HFFc6 (cell line): ENCODE measurements around the gene CLK4. TPM values are rescaled to one million over a fixed set of nuclear protein-coding genes. Genes with fewer than 3 reads are reported as not detected.

Source experiments
- DNase-seq: peaks from one replicate; pipeline ENCODE4 v3.0.0-alpha.2; 2018
- H3K27ac Mint-ChIP-seq: 2 replicates; pipeline ENCODE4 v1.8.0; 2020; ENCODE audit warnings: mild to moderate bottlenecking, mixed read lengths
- H3K27me3 Mint-ChIP-seq: 2 replicates; pipeline ENCODE4 v1.8.0; 2021; ENCODE audit warnings: mild to moderate bottlenecking, moderate library complexity, mixed read lengths; ENCODE audit not compliant: insufficient read depth
- H3K36me3 Mint-ChIP-seq: 2 replicates; pipeline ENCODE4 v1.8.0; 2021; ENCODE audit warnings: low read depth, mixed read lengths
- H3K4me1 Mint-ChIP-seq: 2 replicates; pipeline ENCODE4 v1.8.0; 2020; ENCODE audit warnings: low read depth, mixed read lengths
- H3K4me3 Mint-ChIP-seq: 2 replicates; pipeline ENCODE4 v1.8.0; 2020; ENCODE audit warnings: mild to moderate bottlenecking, moderate library complexity, mixed read lengths
- H3K9me3 Mint-ChIP-seq: 2 replicates; pipeline ENCODE4 v1.8.0; 2020; ENCODE audit warnings: mild to moderate bottlenecking, mixed read lengths
- long read RNA-seq: library from polyadenylated mRNA; unstranded; transcript quantifications from one replicate; pipeline ENCODE4 v2.0.0, GENCODE V29; 2019
- total RNA-seq, 6 experiments: library from RNA; stranded (reverse); fragmentation: NEBNext Ultra II Directional; extraction: Animal tissue kit (Norgen Biotek cat#: 25700); gene quantifications; 2 replicates in 1 of 6; 3 replicates in 5 of 6; pipeline ENCODE4 v1.2.3, GENCODE V29; 2021
- TF ChIP-seq, protein P1 (sequence below): fragments of 200-600 bp; sonication (generic); IDR thresholded peaks from 2 replicates; pipeline ENCODE4 v1.5.0; 2021; ENCODE audit warnings: antibody characterized with exemption, mild to moderate bottlenecking

The CLK4 gene
- total RNA-seq: 10 to 100 TPM in 2 of 6 experiments, 1 to 10 TPM in 4; 8.5 to 11.7 (median 8.8) TPM
- long read RNA-seq, transcript CLK4-201 (13 exons, 2,568 nt): major isoform, 5 of 15 reads
- long read RNA-seq, partial matches to known transcripts: 2 of 15 reads
- long read RNA-seq, other reads (novel, unspliced or antisense): 6 of 15 reads

DNA sequence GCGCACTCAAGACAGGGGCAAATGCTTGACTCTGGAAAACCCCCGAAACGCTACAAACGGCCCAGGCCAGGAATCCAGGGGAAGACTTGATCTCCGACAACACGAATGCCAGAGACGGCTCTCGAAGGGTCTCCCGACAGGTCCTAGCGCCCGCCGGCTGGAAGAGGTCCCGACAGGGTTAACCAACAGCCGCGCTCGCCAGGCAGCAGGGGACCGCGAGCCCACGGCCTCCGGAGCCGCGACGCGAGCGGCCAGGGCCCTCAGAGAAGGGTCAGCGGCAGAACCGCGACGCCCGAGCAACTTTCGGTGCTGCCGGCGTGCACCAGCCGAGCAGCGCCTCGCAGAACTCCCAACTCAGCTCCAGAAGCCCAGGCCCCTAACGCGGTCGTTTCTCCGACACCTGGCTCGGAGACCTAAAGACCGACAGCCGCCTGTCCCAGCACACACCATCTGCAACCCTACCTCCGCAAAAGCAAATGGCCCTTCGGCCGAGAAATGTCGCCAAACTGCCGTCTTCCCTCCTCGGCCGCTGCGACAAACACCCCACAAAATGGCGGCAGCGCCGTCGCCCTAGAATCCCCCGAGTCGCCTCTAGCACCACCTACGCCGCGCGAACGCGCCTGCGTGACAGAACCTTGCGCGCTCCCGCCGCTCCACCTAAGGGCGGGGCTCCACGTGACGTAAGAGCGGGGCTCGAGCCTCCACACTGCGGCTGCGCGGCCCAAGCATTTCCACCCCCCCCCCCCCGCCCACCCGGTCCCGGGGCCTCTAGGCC is at the start of gene CLK4:
Gene CLK4, minus strand, starts transcription at position 567 of the 775 bp plus-strand sequence. CDS start 3,634 bp downstream, outside the sequence.
- Mint-ChIP-seq H3K36me3 (peaks cover 11% of the 10 kb centered on the region), H3K9me3 (no peaks in the 10 kb centered on the region), H3K27me3 (peaks cover 4% of the 10 kb centered on the region), H3K4me1 (peaks cover 32% of the 10 kb centered on the region), H3K4me3 (peak within 1 kb of the TSS; percentile 92), H3K27ac (peak within 1 kb of the TSS; percentile 98)
- DNase-seq: peak; percentile 91
- TF ChIP-seq, protein P1, sequence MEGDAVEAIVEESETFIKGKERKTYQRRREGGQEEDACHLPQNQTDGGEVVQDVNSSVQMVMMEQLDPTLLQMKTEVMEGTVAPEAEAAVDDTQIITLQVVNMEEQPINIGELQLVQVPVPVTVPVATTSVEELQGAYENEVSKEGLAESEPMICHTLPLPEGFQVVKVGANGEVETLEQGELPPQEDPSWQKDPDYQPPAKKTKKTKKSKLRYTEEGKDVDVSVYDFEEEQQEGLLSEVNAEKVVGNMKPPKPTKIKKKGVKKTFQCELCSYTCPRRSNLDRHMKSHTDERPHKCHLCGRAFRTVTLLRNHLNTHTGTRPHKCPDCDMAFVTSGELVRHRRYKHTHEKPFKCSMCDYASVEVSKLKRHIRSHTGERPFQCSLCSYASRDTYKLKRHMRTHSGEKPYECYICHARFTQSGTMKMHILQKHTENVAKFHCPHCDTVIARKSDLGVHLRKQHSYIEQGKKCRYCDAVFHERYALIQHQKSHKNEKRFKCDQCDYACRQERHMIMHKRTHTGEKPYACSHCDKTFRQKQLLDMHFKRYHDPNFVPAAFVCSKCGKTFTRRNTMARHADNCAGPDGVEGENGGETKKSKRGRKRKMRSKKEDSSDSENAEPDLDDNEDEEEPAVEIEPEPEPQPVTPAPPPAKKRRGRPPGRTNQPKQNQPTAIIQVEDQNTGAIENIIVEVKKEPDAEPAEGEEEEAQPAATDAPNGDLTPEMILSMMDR: no peak

DNA sequence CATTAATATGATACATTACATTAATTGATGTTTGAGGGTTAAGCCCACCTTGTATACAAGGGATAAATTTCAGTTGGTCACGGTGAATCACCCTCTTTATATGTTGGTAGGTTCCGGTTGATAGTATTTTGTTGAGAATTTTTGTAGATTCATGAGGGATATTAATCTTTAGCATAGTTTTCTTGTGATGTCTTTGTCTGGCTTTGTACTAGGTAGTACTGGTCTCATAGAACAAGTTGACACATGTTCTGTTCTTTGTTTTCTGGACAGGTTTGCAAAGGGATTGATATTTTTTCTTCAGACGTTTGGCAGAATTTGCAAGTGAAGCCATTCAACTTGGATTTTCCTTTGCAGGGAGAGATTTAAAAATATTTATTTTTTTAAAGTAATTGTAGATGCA is 49.1 kb upstream of the CLK4 start:
- Mint-ChIP-seq H3K36me3 (no peaks in the 10 kb centered on the region; the same call in 1 of the 2 replicates), H3K4me1 (no peaks in the 10 kb centered on the region), H3K4me3 (no peak overlapping the region), H3K27me3 (peaks cover 2% of the 10 kb centered on the region), H3K27ac (no peak overlapping the region), H3K9me3 (peaks cover 14% of the 10 kb centered on the region)
- no peak for DNase-seq
- TF ChIP-seq, protein P1: no peak

DNA sequence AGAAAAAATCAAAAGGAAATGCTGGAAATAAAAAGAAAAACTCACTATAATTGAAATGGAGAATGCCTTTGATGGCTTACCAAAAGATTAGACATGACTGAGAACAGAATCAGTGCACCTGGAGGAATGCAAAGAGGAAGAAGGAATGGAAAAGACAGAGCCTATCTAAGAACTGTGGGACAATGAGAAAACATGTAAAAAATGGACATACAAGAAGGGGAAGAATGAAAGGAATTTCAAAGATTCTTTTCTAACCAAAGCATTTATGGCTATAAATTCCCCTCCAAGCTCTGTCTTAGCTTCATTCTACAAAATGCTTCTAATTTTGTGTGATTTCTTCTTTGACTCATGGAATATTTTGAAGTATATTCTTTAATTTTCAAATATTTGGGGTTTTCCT is 47.5 kb upstream of the CLK4 start:
- H3K27me3 Mint-ChIP-seq: peaks cover 4% of the 10 kb centered on the region
- no peaks in the 10 kb centered on the region for H3K36me3 Mint-ChIP-seq
- TF ChIP-seq, protein P1: no peak
- peak; percentile 11 for DNase-seq
- H3K4me1 Mint-ChIP-seq: no peaks in the 10 kb centered on the region
- no peak overlapping the region for H3K27ac Mint-ChIP-seq
- H3K4me3 Mint-ChIP-seq: no peak overlapping the region
- peaks cover 12% of the 10 kb centered on the region for H3K9me3 Mint-ChIP-seq

DNA sequence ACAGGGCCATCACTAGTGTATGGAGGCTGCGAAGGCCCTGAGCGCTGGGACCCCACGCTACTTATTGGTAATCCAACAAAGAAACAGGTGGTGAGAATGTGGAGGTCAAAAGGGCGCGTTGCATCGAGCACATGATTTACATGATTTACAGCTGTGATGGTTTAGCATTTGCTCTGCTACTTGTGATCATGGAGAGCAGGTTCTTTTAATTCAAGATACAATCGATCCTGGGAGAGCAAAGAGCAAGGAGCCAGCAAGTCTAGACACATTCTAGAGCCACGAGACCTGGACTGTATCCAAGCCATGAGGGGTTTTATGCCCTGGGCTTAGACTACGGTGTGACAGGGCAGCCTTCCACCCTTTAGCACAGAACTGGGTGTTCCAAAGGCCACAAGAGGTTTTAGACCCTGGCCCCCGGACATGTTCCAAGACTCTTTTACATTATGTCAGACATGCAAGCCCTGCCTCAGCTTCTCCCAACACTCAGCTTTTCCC is 47.0 kb upstream of the CLK4 start:
- H3K27ac Mint-ChIP-seq: no peak overlapping the region
- no peak overlapping the region for H3K4me3 Mint-ChIP-seq
- TF ChIP-seq, protein P1: no peak
- H3K4me1 Mint-ChIP-seq: no peaks in the 10 kb centered on the region
- DNase-seq: no peak
- H3K36me3 Mint-ChIP-seq: no peaks in the 10 kb centered on the region
- peaks cover 4% of the 10 kb centered on the region for H3K27me3 Mint-ChIP-seq
- H3K9me3 Mint-ChIP-seq: peaks cover 16% of the 10 kb centered on the region

DNA sequence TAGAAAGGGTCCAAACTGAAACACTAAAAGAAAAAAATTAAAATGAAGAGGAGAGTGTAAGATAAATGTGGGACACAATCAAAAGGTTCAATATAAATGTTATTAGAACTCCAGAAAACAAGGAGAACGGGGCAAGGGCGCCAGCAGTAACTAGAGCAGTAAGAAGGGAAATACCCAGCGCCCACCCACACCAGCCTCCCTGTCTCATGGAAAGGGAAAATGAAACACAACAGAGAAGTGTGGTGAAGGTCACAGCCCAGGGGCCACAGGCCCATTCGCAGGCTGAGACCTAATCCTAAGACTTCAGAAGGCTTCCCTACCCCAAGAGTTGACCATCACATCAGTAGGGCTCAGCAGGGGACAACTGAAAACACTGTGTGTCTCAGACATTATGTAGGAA is 45.8 kb upstream of the CLK4 start:
- peaks cover 16% of the 10 kb centered on the region for H3K9me3 Mint-ChIP-seq
- no peak for DNase-seq
- H3K4me1 Mint-ChIP-seq: no peaks in the 10 kb centered on the region
- H3K27ac Mint-ChIP-seq: no peak overlapping the region
- H3K27me3 Mint-ChIP-seq: peaks cover 4% of the 10 kb centered on the region
- no peak overlapping the region for H3K4me3 Mint-ChIP-seq
- TF ChIP-seq, protein P1: no peak
- no peaks in the 10 kb centered on the region for H3K36me3 Mint-ChIP-seq
